Peyer's patch (tissue), 4 donors: Measurements from ENCODE around the gene MPC1.

Source experiments
- CTCF ChIP-seq, 6 experiments: fragments of 450-650 bp in 4 of 6; fragments of 200-600 bp in 2 of 6; sonication (generic) in 1 of 6; IDR thresholded peaks; one replicate each; pipeline ENCODE4 v1.5.1; 2017 to 2019; ENCODE audit warnings: antibody characterized with exemption in 6 of 6, mild to moderate bottlenecking in 3 of 6, moderate library complexity in 1 of 6
- POLR2A ChIP-seq, 2 donors: fragments of 450-650 bp; IDR thresholded peaks; one replicate each; pipeline ENCODE4 v1.5.1; 2017; ENCODE audit warnings: antibody characterized with exemption in 2 of 2, mild to moderate bottlenecking in 2 of 2, moderate library complexity in 2 of 2

- TF ChIP-seq CTCF (IDR thresholded peaks at IDR 0.05): no peak
- no peak for TF ChIP-seq POLR2A (IDR thresholded peaks at IDR 0.05)
Measured at GRCh38 chr6:166377721-166378120, 5.0 kb downstream of the MPC1 start.
